H1 (cell line): ENCODE data around the gene MIER2. TPM values are rescaled to one million over a fixed set of nuclear protein-coding genes. Genes with fewer than 3 reads are reported as not detected.
A peak's percentile ranks its signal among the peaks of the same experiment; 100 is the strongest.

Experiments used
- CTCF ChIA-PET: fragments of 300-600 bp; sonication (Branson Sonifier 250); formaldehyde crosslinking; loops from one replicate; lab custom pipeline; 2021; ENCODE audit not compliant: partially characterized antibody; lab: Charles Lee
- POLR2A ChIA-PET: fragments of 300-600 bp; sonication (Branson Sonifier 250); formaldehyde crosslinking; loops from one replicate; lab custom pipeline; 2021; ENCODE audit warnings: inconsistent platforms; ENCODE audit not compliant: partially characterized antibody; lab: Charles Lee
- DNase-seq, 2 experiments: peaks; one replicate each; pipeline versions ENCODE4 v3.0.0 to v3.0.0-alpha.2; 2010 to 2022; ENCODE audit warnings: low spot score in 2 of 2, low read depth in 1 of 2, mixed read lengths in 1 of 2
- FAIRE-seq: peaks from 2 replicates; lab custom pipeline; 2011; peaks lifted over from hg19 to GRCh38; lab: Jason Lieb, UNC
- H2AFZ ChIP-seq: 2 replicates; pipeline ENCODE4 v1.8.1; 2012; ENCODE audit warnings: low read length, inconsistent platforms
- H2AK5ac ChIP-seq: 2 replicates; pipeline ENCODE4 v1.6.1; 2013; ENCODE audit warnings: low read depth, low read length
- H2BK120ac ChIP-seq: replicated peaks from 2 replicates; pipeline ENCODE3; 2013; ENCODE audit warnings: low read depth, low read length, inconsistent platforms
- H2BK12ac ChIP-seq: 2 replicates; pipeline ENCODE4 v1.6.1; 2013; ENCODE audit warnings: low read depth, low read length
- H2BK15ac ChIP-seq: 2 replicates; pipeline ENCODE4 v1.6.1; 2013; ENCODE audit warnings: low read length
- H2BK20ac ChIP-seq: 2 replicates; pipeline ENCODE4 v1.6.1; 2013; ENCODE audit warnings: low read length
- H2BK5ac ChIP-seq: 2 replicates; pipeline ENCODE4 v1.6.1; 2013; ENCODE audit warnings: low read depth, low read length
- H3K14ac ChIP-seq: 2 replicates; pipeline ENCODE4 v1.6.1; 2013; ENCODE audit warnings: inconsistent platforms; ENCODE audit not compliant: insufficient read length
- H3K18ac ChIP-seq: 2 replicates; pipeline ENCODE4 v1.6.1; 2013; ENCODE audit warnings: low read length; ENCODE audit errors: extremely low read depth
- H3K23ac ChIP-seq: 2 replicates; pipeline ENCODE4 v1.6.1; 2013; ENCODE audit warnings: inconsistent platforms; ENCODE audit not compliant: insufficient read length
- H3K23me2 ChIP-seq: 2 replicates; pipeline ENCODE4 v1.6.1; 2013; ENCODE audit warnings: low read depth, low read length
- H3K27ac ChIP-seq: 2 replicates; pipeline ENCODE4 v1.6.1; 2011; ENCODE audit warnings: low read depth, low read length, inconsistent platforms
- H3K27me3 ChIP-seq, 4 experiments: replicated peaks in 1 of 4; 1 replicate in 1 of 4; 2 replicates in 3 of 4; pipeline versions ENCODE4 v1.6.1 to v1.8.1; 2011 to 2013; ENCODE audit warnings: low read length in 3 of 4, mild to moderate bottlenecking in 3 of 4, inconsistent platforms in 2 of 4, mixed read lengths in 2 of 4, moderate library complexity in 1 of 4; ENCODE audit not compliant: control insufficient read depth in 3 of 4, insufficient read depth in 3 of 4; ENCODE audit errors: extremely low read depth in 1 of 4
- H3K36me3 ChIP-seq, 4 experiments: 2 replicates each; pipeline versions ENCODE4 v1.6.1 to v1.8.1; 2011 to 2013; ENCODE audit warnings: mild to moderate bottlenecking in 4 of 4, low read length in 3 of 4, moderate library complexity in 2 of 4, control low read depth in 1 of 4, inconsistent platforms in 1 of 4; ENCODE audit not compliant: insufficient read depth in 4 of 4, control insufficient read depth in 2 of 4
- H3K4ac ChIP-seq: replicated peaks from 2 replicates; pipeline ENCODE3; 2013; ENCODE audit warnings: low read length, low read depth, mixed read lengths, inconsistent platforms; ENCODE audit not compliant: insufficient read length
- H3K4me1 ChIP-seq, 4 experiments: replicated peaks in 1 of 4; 1 replicate in 1 of 4; 2 replicates in 3 of 4; pipeline versions ENCODE4 v1.6.1 to v1.8.1; 2011 to 2013; ENCODE audit warnings: low read length in 3 of 4, inconsistent platforms in 2 of 4, mixed read lengths in 1 of 4; ENCODE audit not compliant: insufficient read depth in 4 of 4, control insufficient read depth in 3 of 4
- H3K4me2 ChIP-seq, 2 experiments: 2 replicates each; pipeline versions ENCODE4 v1.6.1 to v1.8.1; 2011 to 2013; ENCODE audit warnings: low read depth in 2 of 2, low read length in 2 of 2, control low read depth in 1 of 2, inconsistent platforms in 1 of 2, mild to moderate bottlenecking in 1 of 2; ENCODE audit not compliant: insufficient read depth in 1 of 2
- H3K4me3 ChIP-seq, 4 experiments: fragments of 200-600, 300-600 bp in 1 of 4; sonication (generic), shearing (Covaris generic), sonication (Bioruptor Twin) in 1 of 4; 2 replicates each; pipeline versions ENCODE4 v1.5.1 to v1.8.1; 2011 to 2016; ENCODE audit warnings: low read length in 4 of 4, low read depth in 3 of 4, control low read depth in 2 of 4, inconsistent platforms in 2 of 4, mild to moderate bottlenecking in 2 of 4, mixed read lengths in 1 of 4, moderate library complexity in 1 of 4; ENCODE audit not compliant: insufficient read depth in 2 of 4; ENCODE audit errors: extremely low read depth in 1 of 4
- H3K56ac ChIP-seq: replicated peaks from 2 replicates; pipeline ENCODE3; 2013; ENCODE audit warnings: low read depth, mild to moderate bottlenecking, mixed read lengths, low read length, inconsistent platforms; ENCODE audit not compliant: insufficient read length
- H3K79me1 ChIP-seq: 2 replicates; pipeline ENCODE4 v1.6.1; 2013; ENCODE audit warnings: low read depth, low read length, control low read depth
- H3K79me2 ChIP-seq, 2 experiments: 2 replicates each; pipeline versions ENCODE4 v1.6.1 to v1.8.1; 2012 to 2013; ENCODE audit warnings: low read length in 2 of 2, mild to moderate bottlenecking in 2 of 2, inconsistent platforms in 1 of 2; ENCODE audit not compliant: insufficient read depth in 2 of 2, control insufficient read depth in 1 of 2
- H3K9ac ChIP-seq, 4 experiments: replicated peaks in 1 of 4; 1 replicate in 1 of 4; 2 replicates in 3 of 4; pipeline versions ENCODE4 v1.6.1 to v1.8.1; 2011 to 2013; ENCODE audit warnings: low read depth in 3 of 4, low read length in 3 of 4, control low read depth in 2 of 4, mild to moderate bottlenecking in 2 of 4, moderate library complexity in 2 of 4, inconsistent platforms in 1 of 4; ENCODE audit errors: extremely low read depth in 1 of 4
- H3K9me3 ChIP-seq, 2 experiments: 2 replicates each; pipeline versions ENCODE4 v1.6.1 to v1.8.1; 2012 to 2013; ENCODE audit warnings: mild to moderate bottlenecking in 2 of 2, moderate library complexity in 2 of 2, control low read depth in 1 of 2, inconsistent platforms in 1 of 2, low read depth in 1 of 2, low read length in 1 of 2, mixed read lengths in 1 of 2; ENCODE audit not compliant: insufficient read depth in 2 of 2
- H4K20me1 ChIP-seq, 2 experiments: replicated peaks in 1 of 2; 2 replicates each; pipeline versions ENCODE3 to v1.8.1; 2011 to 2013; ENCODE audit warnings: inconsistent platforms in 2 of 2, low read length in 2 of 2, mild to moderate bottlenecking in 1 of 2; ENCODE audit not compliant: insufficient read depth in 2 of 2, control insufficient read depth in 1 of 2
- H4K5ac ChIP-seq: 2 replicates; pipeline ENCODE4 v1.6.1; 2013; ENCODE audit warnings: low read length, low read depth, mixed read lengths, inconsistent platforms; ENCODE audit not compliant: insufficient read length
- H4K8ac ChIP-seq: 2 replicates; pipeline ENCODE4 v1.8.0; 2013; ENCODE audit warnings: mild to moderate bottlenecking, moderate library complexity, low read length, inconsistent platforms; ENCODE audit not compliant: insufficient read depth; ENCODE audit errors: extremely low read depth
- H4K91ac ChIP-seq: replicated peaks from 2 replicates; pipeline ENCODE3; 2013; ENCODE audit warnings: low read length, mixed read lengths, inconsistent platforms; ENCODE audit not compliant: insufficient read length
- RAD21 ChIP-seq, 2 experiments: IDR thresholded peaks in 1 of 2; conservative IDR thresholded peaks in 1 of 2; 2 replicates each; pipeline ENCODE4 v1.6.1; 2011; ENCODE audit warnings: low read depth in 2 of 2, low read length in 2 of 2, improper control_type of control experiment in 1 of 2, inconsistent platforms in 1 of 2, mild to moderate bottlenecking in 1 of 2, moderate library complexity in 1 of 2
- SP1 ChIP-seq: IDR thresholded peaks from 2 replicates; pipeline ENCODE4 v1.6.1; 2011; ENCODE audit warnings: low read depth, low read length
- SP4 ChIP-seq: IDR thresholded peaks from 2 replicates; pipeline ENCODE4 v1.6.1; 2012; ENCODE audit warnings: low read length, inconsistent platforms
- WGBS, 2 experiments: shearing (Covaris generic) in 1 of 2; methylation state at CpG; one replicate each; pipeline versions ENCODE4 v1.1.6 to v1.1.7; 2013 to 2015; ENCODE audit warnings: low lambda C conversion rate in 2 of 2, mixed read lengths in 2 of 2, inconsistent platforms in 1 of 2, low coverage in 1 of 2, missing lambda C conversion rate in 1 of 2; ENCODE audit not compliant: insufficient replicate concordance in 2 of 2, insufficient coverage in 1 of 2, insufficient read length in 1 of 2; ENCODE audit errors: extremely low coverage in 1 of 2, missing lambda C conversion rate in 1 of 2; 5-methylcytosine and 5-hydroxymethylcytosine counted together
- polyA plus RNA-seq, 7 experiments: library from polyadenylated mRNA; depleted of rRNA in 3 of 7; stranded (reverse) in 5 of 7; unstranded in 2 of 7; fragments of >200 nt in 5 of 7; fragments of 200-250 nt in 2 of 7; gene quantifications; 1 replicate in 5 of 7; 2 replicates in 1 of 7; 4 replicates in 1 of 7; pipeline versions ENCODE4 v1.2.1 to v1.2.3, GENCODE V29; 2011 to 2013; ENCODE audit warnings: missing spikeins in 2 of 7, mixed read lengths in 2 of 7
- total RNA-seq: library from RNA; stranded (reverse); fragmentation: NEBNext Ultra II Directional; extraction: Animal tissue kit (Norgen Biotek cat#: 25700); gene quantifications from 2 replicates; pipeline ENCODE4 v1.2.1, GENCODE V29; 2021

Gene MIER2
- total and polyA plus RNA-seq, 2 of the 8 experiments (the other 6 are each of a cell fraction or from before 2014, with no cell fraction given), result 30.3 to 48.3 TPM

DNA sequence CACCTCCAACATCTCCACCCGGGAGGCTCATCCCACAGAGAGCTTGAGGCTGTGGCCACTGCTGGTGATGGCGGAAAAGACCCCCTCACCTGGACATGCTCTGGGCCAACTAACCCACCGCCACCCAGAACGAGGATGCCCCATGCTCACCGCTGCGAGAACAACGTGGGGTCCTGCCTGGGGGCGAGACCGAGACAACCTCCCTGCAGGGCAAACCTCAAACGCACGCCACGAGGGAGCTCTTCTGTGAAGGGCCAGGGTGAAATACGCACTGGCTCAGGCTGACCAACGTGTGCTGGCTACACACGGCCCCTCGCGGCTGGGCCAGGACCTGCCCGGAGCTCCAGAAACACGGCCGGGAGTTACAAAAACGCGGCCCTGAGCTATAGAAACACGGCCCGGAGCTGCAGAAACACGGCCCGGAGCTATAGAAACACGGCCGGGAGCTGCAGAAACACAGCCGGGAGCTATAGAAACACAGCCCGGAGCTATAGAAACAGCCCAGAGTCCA lies 34.4 kb downstream of the MIER2 start:
- Histone ChIP-seq H3K79me1 (peaks cover 7% of the 10 kb centered on the region), H2AK5ac (no peak overlapping the region), H2BK12ac (no peak overlapping the region), H2BK20ac (no peak overlapping the region), H3K79me2 (peaks cover 0 to under 1% of the 10 kb centered on the region in 2 experiments; a peak in 1 of 4 replicates), H3K27me3 (no peaks in the 10 kb centered on the region), H3K27ac (no peak overlapping the region), H2BK5ac (0 out of 2 replicates have a peak overlapping the region, but pooled peaks have one; percentile 44), H3K9ac (no peak overlapping the region), H2AFZ (no peak overlapping the region), H3K36me3 (peaks cover 14 to 56% (median 31%) of the 10 kb centered on the region in 4 experiments; a peak in 7 of 8 replicates), H2BK120ac (no peak overlapping the region), H4K5ac (no peak overlapping the region), H3K14ac (no peak overlapping the region), H3K23me2 (no peaks in the 10 kb centered on the region), H4K20me1 (peaks cover 11 to 27% of the 10 kb centered on the region in 2 experiments), H3K56ac (no peak overlapping the region), H3K4me1 (no peaks in the 10 kb centered on the region; a peak in 1 of 7 replicates), H3K4ac (no peak overlapping the region), H4K91ac (no peak overlapping the region), H3K23ac (no peak overlapping the region), H3K4me2 (no peak overlapping the region), H3K18ac (no peak overlapping the region), H3K4me3 (no peak overlapping the region), H4K8ac (peak overlapping the region; percentile 79; the same call in 1 of the 2 replicates), H2BK15ac (no peak overlapping the region), H3K9me3 (no peaks in the 10 kb centered on the region)
- FAIRE-seq (no peak), DNase-seq (no peak)
- TF ChIP-seq SP4 (no peak), SP1 (peak; percentile 58; the same call in 1 of the 2 replicates), RAD21 (IDR thresholded peaks at IDR 0.05 in 1 of 2, conservative IDR thresholded peaks at IDR 0.05 in 1 of 2; ENCODE audit: low read depth in 2 of 2, low read length in 2 of 2) (no peak)
- ChIA-PET POLR2A (interaction anchor here (0.7 to 1.4 kb wide), 8 partner anchors 9 to 38 kb away, joined by 3 to 5 read pairs (median 4); partner anchors contain the start of gene MIER2), CTCF (interaction anchor here (0.9 to 1.0 kb wide), 2 partner anchors 16 to 61 kb away, joined by 3 read pairs; no protein-coding TSS in a partner anchor)
- 88% methylated on average over 30 of the region's 30 CpGs; no CpG with 5 or more reads in 1 of the 2 experiments for WGBS, 2 experiments
